NCI-H2029 treated with DMSO at 0.1 percent for 48 hours (cell line): ENCODE data around the gene NEK6.
"Not testable (repeated sequence)": the region's sequence is repeated elsewhere in the genome, so short reads cannot be mapped to it uniquely, and the experiment has no call there.

Source experiments
- DNase-seq: peaks from one replicate; lab custom pipeline; 2025; lab: John Stamatoyannopoulos, UW

NEK6 gene

GRCh38 chr9:124228516-124228915, 29.2 kb upstream of the NEK6 start:
- DNase-seq: no peak

DNA sequence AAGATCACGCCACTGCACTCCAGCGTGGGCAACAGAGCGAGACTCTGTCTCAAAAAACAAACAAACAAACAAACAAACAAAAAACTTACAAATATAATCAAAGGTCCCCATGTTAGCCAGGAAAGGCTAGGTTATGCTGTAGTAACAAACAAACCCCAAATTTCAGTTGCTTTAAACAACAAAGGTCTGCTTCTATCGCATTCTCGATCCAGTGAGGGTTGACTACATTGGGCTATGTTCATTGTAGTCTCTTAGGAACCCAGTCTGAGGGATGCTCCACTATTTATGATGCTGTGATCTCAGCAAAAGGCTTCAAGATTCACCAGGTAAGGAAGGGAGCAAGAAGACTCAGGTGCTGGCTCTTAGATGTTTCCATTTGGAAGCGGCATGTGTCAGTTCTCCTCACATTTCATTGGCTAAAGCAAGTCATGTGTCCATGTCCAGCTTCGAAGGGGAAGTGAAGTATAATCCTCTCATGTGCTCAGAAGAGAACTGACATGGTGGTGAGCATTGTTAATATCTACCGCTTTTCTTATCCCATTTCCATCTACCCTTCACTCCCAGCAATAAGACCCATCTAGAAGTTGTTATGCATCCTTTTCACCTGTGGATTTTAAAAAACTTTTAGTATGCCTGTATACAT, 26.5 kb upstream of the NEK6 start:
- no peak for DNase-seq

- DNase-seq: no peak
Observed at GRCh38 chr9:124238546-124239140, 19.1 kb upstream of the NEK6 start.

DNA sequence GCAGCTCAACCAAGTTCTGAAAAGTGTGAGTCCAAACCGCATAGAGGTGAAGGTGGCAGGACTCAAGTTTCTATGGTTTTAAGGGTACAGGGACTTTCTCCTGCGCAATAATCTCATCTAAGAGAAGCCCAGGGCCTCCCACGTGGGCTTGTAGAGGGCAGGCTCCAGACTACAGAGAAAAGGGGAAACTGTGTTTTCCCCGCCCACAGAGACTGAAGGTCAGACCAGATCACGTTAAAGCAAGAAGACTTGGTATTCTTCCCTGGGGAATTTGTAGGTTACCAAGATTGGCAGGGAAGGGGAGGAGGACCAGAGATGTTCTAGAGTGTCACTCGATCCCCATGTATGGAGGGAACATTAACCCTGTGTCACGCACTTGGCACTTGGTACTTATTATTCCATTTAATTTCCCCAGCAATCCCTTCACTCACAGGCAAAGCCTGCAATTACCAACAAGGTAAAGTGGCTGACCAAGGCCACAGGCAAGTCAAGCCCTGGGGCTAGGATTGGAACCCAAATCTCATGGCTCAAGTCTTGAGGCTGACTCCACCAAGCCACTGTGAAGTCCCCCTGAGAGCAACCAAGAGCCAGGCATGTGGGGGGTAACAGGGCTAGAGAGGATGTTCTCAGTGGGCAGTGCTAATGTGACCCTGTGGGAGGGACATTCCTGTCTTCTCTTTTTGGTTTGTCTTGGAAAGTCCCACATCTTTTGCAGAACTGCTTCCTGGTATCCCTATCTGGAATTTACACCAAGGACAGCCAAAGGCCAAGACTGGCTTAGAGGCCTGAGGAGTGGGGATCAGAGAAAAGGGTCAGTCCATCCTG, 18.3 kb upstream of the NEK6 start:
- DNase-seq: no peak

DNA sequence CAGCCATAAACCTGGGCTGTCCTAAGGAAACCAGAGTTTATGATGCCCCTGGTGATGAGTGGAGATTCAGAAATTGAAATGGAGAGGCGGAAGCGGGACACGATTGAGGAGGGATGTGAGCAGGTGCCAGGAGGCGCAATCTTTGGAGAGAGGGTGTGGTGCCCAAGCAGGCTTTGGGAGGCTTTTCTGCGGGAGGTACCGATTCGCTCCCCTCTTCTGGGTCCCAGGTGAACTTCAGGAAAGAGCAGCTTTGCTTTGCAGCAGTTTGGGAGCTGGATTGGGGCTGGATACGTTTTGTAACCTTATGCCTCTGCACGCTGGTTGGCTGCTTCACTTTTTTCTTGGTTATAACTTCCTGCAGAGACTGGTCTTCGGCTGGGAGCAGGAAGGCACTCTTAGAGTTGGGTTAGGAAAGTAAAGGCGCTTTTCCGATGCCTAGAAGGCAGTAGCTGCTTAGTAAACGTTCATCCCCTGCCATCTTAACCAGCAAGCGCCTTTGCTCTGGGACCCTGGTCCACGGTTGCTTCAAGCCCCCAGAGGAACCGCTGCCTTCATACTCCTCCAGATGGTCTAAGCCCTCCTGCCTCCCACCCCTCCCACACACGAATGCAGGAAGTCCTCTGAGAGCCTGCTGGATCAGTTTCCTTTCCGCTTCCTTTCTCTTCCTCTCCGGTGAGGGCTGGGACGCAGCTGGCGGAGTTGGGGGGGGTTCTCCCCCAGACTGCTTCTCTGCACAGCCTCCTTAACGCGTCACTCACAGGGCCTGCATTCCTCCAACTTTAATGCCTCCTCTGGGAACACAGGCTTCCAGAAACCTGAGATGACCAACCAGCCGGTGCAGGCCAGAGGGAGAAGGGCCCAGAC, 15.2 kb upstream of the NEK6 start:
- DNase-seq: no peak

- not testable (repeated sequence) for DNase-seq
Observed at GRCh38 chr9:124247393-124247792, 10.4 kb upstream of the NEK6 start.

- DNase-seq: no peak
Observed at GRCh38 chr9:124248066-124248465, 9.7 kb upstream of the NEK6 start.

DNA sequence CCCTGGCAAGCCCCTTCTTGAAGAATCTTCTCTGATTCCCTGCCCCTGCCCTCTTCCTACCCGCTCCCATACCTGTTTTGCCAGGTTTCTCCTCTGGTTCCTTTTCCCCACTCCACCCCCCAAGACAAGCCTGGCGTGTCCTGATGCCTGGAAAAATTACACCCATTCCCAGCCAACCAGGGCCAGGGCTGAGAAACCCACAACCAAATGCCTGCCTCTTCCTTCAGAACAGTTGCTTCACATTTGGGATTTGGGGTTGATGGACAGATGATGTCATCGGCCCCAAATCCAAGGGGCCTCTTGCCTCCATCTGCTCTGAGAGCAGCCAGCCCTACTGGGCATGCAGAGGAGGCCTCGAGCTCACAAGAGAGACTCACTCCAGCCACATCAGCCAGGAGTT, 8.8 kb upstream of the NEK6 start:
- DNase-seq: no peak

DNA sequence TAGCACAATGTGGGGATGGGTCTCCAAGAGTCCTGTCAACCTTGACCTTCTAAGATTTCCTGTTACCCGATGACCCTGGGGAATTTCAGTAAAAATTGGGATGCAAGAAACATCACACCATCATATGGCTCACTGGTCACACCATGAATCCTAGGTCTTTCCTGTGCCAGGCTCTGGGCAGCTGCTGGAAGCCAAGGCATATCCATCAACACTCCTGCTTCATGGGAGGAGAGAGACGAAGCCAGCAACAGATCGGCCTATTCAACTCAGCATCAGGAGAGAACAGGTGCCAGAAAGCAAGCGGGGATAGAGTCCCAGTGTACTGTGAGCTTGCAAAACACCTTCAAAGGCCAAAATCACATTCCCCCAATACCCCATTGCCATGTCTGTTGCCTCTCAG, 6.5 kb upstream of the NEK6 start:
- no peak for DNase-seq

DNA sequence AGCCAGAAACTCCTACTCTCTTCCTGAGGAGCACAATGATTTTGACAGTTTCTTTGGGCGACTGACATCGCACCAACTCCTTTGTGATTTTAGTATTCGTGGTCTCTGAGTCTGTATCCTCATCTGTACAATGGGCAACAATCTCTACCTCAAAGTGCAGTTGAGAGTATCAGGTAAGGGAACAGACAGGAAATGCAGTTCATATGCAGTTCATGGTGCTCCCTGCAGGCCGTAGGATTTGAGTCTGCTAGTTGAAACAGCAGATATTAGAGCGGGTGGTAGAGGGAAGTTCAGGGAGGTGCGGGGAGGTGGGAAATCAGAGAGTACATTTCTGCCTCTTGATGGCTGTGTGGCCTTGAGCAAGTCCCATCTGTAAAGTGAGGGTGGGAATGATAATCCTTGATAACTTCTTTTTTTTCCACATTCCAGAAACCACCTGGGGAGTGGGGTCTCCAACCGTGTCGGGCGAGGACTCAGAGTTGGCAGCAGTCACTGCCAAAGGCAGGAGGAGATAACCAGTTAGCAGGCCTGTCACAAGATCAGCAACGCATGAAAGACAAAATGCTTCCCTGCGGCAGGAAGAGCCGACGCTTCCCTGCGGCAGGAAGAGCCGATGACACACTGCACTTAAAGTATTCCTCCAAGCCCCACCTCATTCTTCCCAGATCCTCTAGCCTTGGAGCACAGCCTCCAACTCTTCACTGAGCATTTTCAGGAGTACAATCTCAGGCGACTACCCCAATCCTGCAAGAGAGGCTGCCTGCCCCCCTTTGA, 6.0 kb upstream of the NEK6 start:
- no peak for DNase-seq

DNA sequence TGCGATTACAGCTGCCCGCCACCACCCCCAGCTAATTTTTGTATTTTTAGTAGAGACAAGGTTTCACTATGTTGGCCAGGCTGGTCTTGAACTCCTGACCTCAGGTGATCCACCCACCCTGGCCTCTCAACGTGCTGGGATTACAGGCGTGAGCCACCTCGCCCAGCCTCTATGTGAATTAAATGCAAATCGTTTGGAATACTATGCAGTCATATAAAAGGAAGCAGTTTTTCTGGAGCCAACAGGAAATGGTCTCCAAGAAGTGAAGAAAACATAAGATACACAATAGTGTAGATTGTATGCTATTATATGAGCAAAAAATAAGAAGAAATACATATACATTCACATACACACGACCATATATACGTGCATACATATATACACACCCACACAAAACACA, 4.9 kb upstream of the NEK6 start:
- DNase-seq: not testable (repeated sequence)

DNA sequence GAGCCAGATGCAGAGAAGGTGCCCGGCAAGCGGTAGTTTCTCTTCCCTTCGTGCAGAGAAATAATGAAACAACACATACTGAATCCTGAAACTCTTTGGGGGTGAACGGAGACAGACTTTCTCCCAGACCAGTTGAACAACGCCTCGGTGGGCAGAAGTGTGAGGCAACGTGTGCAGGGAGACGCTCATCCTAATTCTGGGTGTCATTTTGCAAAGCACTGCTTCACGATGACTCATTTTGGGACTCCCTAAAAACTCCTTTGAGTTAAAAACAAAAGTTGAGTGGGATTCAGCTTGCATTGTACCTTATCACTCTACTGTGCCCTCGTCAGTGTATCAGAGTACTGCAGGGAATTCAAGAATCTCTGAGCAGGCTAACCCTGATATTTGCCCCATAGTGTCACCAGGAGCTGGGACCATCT, 3.5 kb upstream of the NEK6 start:
- DNase-seq: no peak

DNA sequence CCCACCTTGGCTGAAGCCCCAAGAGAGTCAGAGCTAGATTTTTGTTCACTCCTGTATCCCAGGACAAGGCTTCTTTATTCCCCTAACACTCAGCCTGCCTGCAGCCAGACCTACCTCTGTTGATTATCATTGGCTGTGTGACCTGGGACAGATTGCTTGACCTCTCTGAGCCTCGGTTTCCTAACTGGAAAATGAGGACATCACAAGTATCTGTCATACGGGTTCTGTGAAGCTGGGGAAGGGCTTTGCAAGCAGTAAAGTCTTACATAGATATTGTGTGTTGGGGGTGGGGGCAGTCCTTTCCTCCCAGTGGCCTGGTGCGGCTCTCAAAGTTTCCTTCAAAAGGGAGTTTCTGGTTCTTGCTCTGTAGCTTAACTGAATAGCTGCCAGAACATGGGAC, 2.5 kb upstream of the NEK6 start:
- no peak for DNase-seq

DNA sequence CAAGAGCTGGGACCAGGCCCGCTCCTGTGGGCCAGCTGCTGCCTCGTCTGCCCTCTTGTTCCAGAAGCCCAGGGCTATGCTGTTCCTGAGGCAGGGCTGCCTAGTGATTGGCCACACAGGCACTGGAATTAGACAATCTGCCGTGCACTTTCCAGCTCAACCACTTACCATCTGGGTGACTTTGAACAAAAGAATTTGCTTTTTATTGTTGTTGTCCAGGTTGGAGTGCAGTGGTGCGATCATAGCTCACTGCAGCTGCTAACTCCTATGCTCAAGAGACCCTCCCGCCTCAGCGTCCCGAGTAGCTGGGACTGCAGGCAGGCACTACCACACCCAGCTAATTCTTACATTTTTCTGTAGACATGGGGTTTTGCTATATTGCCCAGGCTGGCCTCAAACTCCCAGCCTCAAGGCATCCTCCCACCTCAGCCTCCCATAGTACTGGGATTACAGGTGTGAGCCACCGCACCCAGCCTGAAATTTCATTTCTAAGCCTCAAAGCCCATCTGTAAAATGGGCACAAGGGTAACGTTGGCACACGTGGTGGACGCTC, 1.2 kb upstream of the NEK6 start:
- DNase-seq: peak; percentile 36

- no peak for DNase-seq
Observed at GRCh38 chr9:124257070-124257843, 492 bp upstream of the NEK6 start.

DNA sequence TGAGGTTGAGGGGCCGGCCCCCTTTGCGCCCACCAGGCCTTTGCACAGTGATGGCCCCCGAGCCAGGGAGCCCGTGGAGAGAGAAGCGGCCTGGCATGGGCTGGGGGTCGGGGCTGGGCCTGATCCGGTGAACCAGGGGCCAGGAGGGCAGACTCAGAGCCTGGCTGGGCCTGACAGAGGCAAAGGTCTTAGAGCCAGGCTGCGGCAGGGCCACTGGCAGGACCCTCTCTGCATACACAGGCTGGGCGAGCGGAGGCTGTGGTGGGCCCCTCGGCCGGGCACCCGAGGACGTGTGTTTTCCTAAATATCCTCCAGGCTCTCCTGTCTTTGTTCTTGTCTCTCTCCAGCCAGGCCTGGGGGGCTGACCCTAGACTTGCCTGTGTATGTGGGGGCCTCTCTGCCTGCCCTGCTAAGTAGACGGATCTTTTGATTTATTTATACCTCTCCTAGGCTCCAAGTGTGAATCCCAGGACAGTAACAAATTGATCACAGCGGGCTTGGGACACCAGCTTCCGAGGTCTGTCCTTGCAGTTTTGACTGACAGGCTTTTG, 933 bp downstream of the NEK6 start:
- DNase-seq: no peak

DNA sequence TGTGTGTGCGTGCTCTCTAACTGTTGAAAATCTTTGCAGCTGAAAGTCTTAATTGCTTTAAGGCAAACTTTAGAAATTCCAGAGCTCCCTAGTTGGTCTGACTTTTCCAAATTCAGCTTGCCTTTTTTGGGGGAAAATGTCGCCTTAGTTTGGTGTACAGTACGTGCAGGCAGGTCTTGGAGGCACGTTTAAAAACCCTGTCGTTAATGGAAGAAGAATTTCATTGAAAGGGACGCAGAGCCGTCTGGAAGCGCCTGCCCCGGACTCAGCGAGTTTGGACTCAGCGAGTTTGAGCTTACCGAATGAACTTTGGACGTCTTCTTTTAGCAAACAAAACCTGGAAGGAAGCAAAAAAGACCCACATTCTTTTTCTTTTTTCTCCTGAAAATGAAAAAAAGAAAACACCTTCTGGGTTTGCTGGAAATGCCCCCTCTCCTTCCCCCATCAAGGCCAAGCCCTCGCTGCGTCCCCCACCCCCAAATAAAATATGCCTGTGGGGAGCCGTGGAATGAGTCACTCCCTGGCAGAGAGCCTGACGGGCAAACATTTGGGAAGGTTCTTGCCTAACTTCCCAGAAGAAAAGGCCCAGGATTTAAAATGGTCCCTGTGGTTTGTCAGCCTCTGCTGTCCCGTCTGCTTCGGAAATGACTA, 1.5 kb downstream of the NEK6 start:
- no peak for DNase-seq

DNA sequence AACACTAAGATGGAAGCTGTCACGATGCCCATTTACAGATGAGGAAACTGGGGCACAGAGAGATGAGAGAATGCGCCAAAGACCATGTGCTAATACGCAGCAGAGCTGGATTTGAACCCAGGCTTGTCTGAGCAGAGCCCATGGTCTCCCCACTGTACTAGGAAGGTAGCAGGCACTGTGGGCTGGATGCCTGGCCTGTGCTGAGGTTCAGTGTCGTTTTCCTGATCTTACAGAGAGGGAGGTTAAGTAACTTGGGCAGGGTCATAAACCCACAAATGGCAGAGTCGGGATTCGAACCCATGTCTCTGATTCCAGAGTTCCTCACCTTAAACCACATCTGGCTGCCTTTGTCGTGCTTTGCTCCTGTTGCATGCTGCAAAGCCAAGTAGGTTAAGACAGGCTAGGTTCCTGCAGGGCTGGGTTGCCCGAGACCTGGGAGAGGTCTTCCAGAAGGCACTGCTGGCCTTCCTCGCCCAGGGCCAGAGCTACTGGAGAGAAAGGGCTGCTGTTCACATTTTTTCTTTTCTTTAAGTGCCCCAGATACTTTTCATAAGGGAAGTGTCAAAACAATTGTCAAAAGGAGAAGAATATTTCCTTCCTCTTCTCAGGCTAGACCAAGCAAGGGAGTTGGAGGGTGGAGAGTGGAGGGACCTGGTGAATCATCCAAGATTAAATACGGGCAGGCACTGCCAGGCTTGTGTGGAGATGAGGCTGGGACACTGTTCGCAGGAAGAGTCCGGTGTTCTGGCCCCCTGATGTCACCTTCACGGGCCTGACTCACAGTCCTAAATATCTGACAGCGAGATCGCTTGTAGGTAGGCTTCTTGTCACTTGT, 3.2 kb downstream of the NEK6 start:
- no peak for DNase-seq
